Astrocyte of the cerebellum (primary cell): ENCODE data around the gene RAI1.

Experiments
- DNase-seq: peaks from one replicate; pipeline ENCODE4 v3.0.0-alpha.2; 2011; ENCODE audit warnings: low read depth
- H3K4me3 ChIP-seq: 2 replicates; pipeline ENCODE4 v1.5.1; 2011; ENCODE audit warnings: mild to moderate bottlenecking, low read depth, low read length, moderate library complexity
- CTCF ChIP-seq: IDR thresholded peaks from 2 replicates; pipeline ENCODE4 v1.5.1; 2012; ENCODE audit warnings: low read length, low read depth, moderate library complexity, mild to moderate bottlenecking; ENCODE audit errors: missing control alignments
- in situ Hi-C: cut with HindIII; loops from 2 replicates; pipeline ENCODE4 v1.10.0; 2017; ENCODE audit warnings: low sequenced_read_pairs

RAI1 gene

DNA sequence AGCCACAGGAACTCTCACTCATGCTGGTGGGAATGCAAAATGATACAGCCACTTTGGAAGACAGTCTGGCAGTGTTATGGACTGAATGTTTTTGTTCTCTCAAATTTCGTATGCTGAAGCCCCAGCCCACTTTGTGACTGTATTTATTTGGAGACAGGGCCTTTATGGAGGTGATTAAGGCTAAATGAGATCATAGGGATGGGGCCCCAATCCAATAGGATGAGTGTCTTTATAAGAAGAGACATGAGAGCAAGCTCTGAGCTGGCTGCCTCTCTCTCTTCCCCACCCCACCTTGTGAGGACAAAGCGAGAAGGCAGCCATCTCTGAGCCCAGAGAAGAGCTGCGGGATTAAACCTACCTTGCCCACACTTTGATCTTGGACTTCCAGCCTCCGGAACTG, 21.9 kb upstream of the RAI1 start:
- in situ Hi-C loops: loop anchor here (25.0 kb wide), 1 partner anchor 378 kb away; the partner anchor contains the start of genes ATPAF2 and GID4
- no peak for DNase-seq
- no peak for TF ChIP-seq CTCF
- H3K4me3 ChIP-seq: no peak overlapping the region

GRCh38 chr17:17661134-17661533, 20.1 kb upstream of the RAI1 start:
- no peak for TF ChIP-seq CTCF
- no peak overlapping the region for H3K4me3 ChIP-seq
- no peak for DNase-seq
- in situ Hi-C loops: loop anchor here (25.0 kb wide), 1 partner anchor 376 kb away; the partner anchor contains the start of genes ATPAF2 and GID4

GRCh38 chr17:17661834-17662385, 19.3 kb upstream of the RAI1 start:
- no peak overlapping the region for H3K4me3 ChIP-seq
- in situ Hi-C loops: loop anchor here (25.0 kb wide), 1 partner anchor 375 kb away; the partner anchor contains the start of genes ATPAF2 and GID4
- peak; percentile 13 for TF ChIP-seq CTCF
- no peak for DNase-seq

DNA sequence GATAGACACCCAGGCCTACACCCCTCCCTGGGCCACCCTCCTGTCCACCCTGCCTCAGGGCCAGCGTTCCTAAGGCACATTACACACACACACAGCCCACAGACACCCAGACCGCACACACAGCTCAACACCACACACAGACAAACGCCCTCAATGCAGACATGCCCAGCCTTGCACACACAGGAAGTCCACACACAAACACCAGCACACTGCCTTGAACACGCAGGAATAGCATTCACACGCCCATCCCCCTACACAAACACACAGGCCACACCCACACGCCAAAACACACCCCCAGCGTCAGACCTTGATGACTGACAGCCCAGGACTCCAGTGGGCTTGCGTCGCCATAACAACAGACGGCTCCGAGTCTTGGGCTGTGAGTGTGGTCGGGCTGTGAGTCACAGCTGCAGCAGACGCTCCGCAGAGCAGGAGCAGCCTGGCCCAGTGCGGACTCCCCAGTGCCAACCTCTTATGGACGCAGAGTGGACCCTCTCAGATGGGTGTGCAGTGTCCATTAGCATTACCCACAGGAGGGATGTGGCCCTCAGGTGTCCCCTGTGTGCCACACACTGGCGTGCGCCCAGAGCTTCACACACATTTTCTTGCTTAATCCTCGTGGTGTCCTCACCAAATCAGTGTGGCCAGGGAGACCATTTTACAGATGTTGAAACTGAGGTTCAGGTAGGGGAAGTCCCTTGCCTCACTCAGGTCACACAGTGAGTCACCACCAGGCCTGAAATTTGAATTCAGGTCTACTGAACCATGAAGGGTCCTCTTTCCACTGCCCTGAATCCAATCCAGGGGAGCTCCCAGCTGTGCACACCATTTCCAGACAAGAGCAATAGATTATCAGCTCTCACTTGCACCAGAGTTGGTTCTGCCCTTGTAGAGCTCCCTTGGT, 17.8 kb upstream of the RAI1 start:
- peak; percentile 91 for DNase-seq
- TF ChIP-seq CTCF: no peak
- H3K4me3 ChIP-seq: no peak overlapping the region
- in situ Hi-C loops: loop anchor here (25.0 kb wide), 1 partner anchor 374 kb away; the partner anchor contains the start of genes ATPAF2 and GID4

- no peak for DNase-seq
- no peak for TF ChIP-seq CTCF
- no peak overlapping the region for H3K4me3 ChIP-seq
- in situ Hi-C loops: loop anchor here (25.0 kb wide), 1 partner anchor 373 kb away; the partner anchor contains the start of genes ATPAF2 and GID4
Measured at GRCh38 chr17:17664064-17664452, 17.2 kb upstream of the RAI1 start.

DNA sequence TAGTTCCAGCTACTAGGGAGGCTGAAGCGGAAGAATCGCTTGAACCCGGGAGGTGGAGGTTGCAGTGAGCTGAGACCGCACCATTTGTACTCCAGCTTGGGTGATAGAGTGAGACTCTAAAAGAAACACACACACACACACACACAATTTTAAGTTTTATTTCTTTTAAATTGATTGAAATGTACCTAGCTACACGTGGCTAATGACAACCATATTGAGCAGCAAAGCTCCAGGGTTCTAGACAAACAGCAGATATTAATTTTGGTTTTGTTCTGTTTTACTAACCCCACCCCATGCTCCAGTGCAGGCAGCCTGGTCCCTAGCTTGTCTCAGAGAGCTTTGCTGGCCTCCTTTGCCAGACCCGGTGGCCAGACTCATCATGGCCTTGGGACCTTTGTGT, 16.0 kb upstream of the RAI1 start:
- DNase-seq: no peak
- no peak for TF ChIP-seq CTCF
- in situ Hi-C loops: loop anchor here (25.0 kb wide), 1 partner anchor 372 kb away; the partner anchor contains the start of genes ATPAF2 and GID4
- H3K4me3 ChIP-seq: no peak overlapping the region
